Peyer's patch (tissue), 4 donors: ENCODE results near the gene FGR. TPM values are rescaled to one million over a fixed set of nuclear protein-coding genes. Genes with fewer than 3 reads are reported as not detected.

Source experiments
- DNase-seq, 3 donors: peaks; one replicate each; pipeline ENCODE4 v3.0.0-alpha.2; 2017 to 2019
- H3K27ac ChIP-seq, 4 donors: fragments of 200-600 bp; sonication (generic); one replicate each; pipeline ENCODE4 v1.5.1; 2016 to 2019
- H3K27me3 ChIP-seq, 2 donors: fragments of 200-600 bp; sonication (generic); one replicate each; pipeline ENCODE4 v1.5.1; 2019
- H3K36me3 ChIP-seq, 3 donors: fragments of 200-600 bp; sonication (generic); one replicate each; pipeline ENCODE4 v1.5.1; 2016 to 2019
- H3K4me1 ChIP-seq, 4 donors: fragments of 200-600 bp; sonication (generic); one replicate each; pipeline ENCODE4 v1.5.1; 2016 to 2019
- H3K4me3 ChIP-seq, 4 donors: fragments of 200-600 bp; sonication (generic); 1 replicate in 3 of 4; 2 replicates in 1 of 4; pipeline ENCODE4 v1.5.1; 2016 to 2019; ENCODE audit warnings: mild to moderate bottlenecking in 1 of 4
- H3K9me3 ChIP-seq, 4 donors: fragments of 200-600 bp; sonication (generic); one replicate each; pipeline ENCODE4 v1.5.1; 2016 to 2019; ENCODE audit warnings: mild to moderate bottlenecking in 1 of 4
- POLR2A ChIP-seq, 2 donors: fragments of 450-650 bp; IDR thresholded peaks; one replicate each; pipeline ENCODE4 v1.5.1; 2017; ENCODE audit warnings: antibody characterized with exemption in 2 of 2, mild to moderate bottlenecking in 2 of 2, moderate library complexity in 2 of 2
- total RNA-seq, 4 donors: library from RNA; depleted of rRNA; stranded (reverse); fragments of >200 nt; gene quantifications; one replicate each; pipeline ENCODE4 v1.1.0, GENCODE V29; 2016
- TF ChIP-seq, protein P1 (sequence below), 6 experiments: fragments of 450-650 bp in 4 of 6; fragments of 200-600 bp in 2 of 6; sonication (generic) in 1 of 6; IDR thresholded peaks; one replicate each; pipeline ENCODE4 v1.5.1; 2017 to 2019; ENCODE audit warnings: antibody characterized with exemption in 6 of 6, mild to moderate bottlenecking in 3 of 6, moderate library complexity in 1 of 6

The FGR gene
- total RNA-seq, 4 donors from 2014 or later, result 1.1 to 38.8 (median 4.7) TPM

DNA sequence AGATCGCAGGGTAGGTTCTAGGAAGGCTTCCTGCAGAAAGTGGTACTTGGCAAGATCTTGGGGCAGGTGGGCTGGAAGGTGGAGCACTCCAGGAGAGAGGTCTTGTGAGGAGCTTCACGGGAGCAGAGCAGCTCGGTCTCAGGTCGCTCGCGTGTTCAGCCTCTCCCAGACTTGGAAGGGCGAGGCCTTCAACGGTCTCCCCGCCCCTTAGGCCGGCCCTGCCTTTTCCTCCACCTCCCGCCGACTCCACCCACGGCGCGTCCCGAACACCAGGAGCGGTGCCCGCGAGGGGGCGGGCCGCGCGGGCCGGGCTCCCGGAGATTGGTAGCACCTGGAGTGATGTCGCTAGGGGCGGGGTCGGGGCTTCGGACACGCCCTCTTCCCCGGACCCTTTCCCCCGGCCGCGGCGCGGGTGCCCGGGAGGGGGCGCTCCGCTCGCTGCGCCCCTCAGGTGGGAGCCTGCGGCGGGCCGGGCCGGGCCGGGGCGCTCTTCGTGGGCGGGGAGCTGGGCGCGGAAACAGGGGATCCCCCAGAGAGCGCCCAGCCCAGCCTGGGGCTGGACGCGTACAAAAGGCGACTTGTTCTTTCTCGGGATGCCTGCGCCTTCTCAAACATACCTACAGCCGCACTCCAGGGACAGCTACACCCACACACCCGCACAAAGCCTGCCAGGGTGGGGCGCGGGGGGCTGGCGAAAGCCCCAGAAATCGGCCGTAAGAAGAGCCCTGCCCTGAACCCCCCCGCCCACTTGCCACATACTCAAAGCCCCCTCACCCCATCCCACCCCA is 66.5 kb downstream of the FGR start:
- H3K4me1 ChIP-seq, result peaks cover 6 to 81% (median 12%) of the 10 kb centered on the region in 4 donors
- H3K9me3 ChIP-seq, result no peaks in the 10 kb centered on the region
- peak; percentile 26 to 67 for TF ChIP-seq POLR2A (IDR thresholded peaks at IDR 0.05)
- TF ChIP-seq, protein P1, sequence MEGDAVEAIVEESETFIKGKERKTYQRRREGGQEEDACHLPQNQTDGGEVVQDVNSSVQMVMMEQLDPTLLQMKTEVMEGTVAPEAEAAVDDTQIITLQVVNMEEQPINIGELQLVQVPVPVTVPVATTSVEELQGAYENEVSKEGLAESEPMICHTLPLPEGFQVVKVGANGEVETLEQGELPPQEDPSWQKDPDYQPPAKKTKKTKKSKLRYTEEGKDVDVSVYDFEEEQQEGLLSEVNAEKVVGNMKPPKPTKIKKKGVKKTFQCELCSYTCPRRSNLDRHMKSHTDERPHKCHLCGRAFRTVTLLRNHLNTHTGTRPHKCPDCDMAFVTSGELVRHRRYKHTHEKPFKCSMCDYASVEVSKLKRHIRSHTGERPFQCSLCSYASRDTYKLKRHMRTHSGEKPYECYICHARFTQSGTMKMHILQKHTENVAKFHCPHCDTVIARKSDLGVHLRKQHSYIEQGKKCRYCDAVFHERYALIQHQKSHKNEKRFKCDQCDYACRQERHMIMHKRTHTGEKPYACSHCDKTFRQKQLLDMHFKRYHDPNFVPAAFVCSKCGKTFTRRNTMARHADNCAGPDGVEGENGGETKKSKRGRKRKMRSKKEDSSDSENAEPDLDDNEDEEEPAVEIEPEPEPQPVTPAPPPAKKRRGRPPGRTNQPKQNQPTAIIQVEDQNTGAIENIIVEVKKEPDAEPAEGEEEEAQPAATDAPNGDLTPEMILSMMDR (IDR thresholded peaks at IDR 0.05), result peak; percentile 78 to 91 (median 82)
- DNase-seq, result peak; percentile 95 to 99 (median 98)
- no peaks in the 10 kb centered on the region for H3K36me3 ChIP-seq
- H3K27ac ChIP-seq, result peak overlapping the region; percentile 63 to 70 (median 69)
- H3K27me3 ChIP-seq, result no peaks in the 10 kb centered on the region
- H3K4me3 ChIP-seq, result peak overlapping the region; percentile 33 to 44 (median 38)

DNA sequence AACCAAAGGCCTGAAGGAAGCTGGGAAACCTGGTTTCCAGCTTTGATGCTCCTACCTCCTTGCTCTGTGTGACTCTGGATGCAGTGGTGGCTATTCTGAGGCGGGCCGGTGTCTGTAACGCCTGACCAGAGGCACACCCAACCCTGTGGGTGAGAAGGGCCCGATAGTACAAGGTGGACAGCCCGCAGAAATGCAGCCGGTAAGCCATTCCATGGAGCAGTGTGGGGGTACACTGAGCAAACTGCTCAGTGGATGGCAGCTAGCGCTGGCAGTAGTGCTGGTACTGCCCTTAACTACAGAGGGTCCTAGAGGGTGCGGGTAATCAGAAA is 67.0 kb downstream of the FGR start:
- peak overlapping the region in 2 of 4 donors; percentile 32 to 70 for H3K27ac ChIP-seq
- H3K4me1 ChIP-seq, result peaks cover 6 to 81% (median 12%) of the 10 kb centered on the region in 4 donors
- TF ChIP-seq, protein P1 (IDR thresholded peaks at IDR 0.05), result no peak
- no peak for TF ChIP-seq POLR2A (IDR thresholded peaks at IDR 0.05)
- H3K36me3 ChIP-seq, result no peaks in the 10 kb centered on the region
- H3K9me3 ChIP-seq, result no peaks in the 10 kb centered on the region
- H3K27me3 ChIP-seq, result no peaks in the 10 kb centered on the region
- peak overlapping the region; percentile 33 to 44 (median 38) for H3K4me3 ChIP-seq
- DNase-seq, result no peak

DNA sequence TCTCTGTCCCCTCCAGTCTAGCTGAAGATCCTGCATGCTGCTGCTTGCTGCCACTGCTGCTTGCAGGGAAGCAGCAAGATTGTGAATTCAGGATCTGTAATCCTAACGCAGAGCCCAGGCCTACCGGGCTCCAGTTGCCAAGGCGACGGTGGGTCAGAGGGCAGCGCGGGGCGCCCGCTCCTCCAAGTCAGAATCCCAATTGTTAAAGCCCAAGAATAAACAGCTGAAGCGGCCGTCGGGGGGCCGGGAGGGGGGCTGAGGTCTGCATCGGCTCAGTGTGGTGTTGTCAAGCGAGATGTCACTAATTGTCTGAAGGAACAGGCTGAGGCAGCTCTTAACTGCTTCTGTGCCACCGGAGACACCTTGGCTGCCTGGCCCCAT is 67.8 kb downstream of the FGR start:
- Histone ChIP-seq H3K4me3 (no peak overlapping the region), H3K27me3 (no peaks in the 10 kb centered on the region), H3K9me3 (no peaks in the 10 kb centered on the region), H3K4me1 (peaks cover 6 to 81% (median 12%) of the 10 kb centered on the region in 4 donors), H3K36me3 (no peaks in the 10 kb centered on the region), H3K27ac (peak overlapping the region in 3 of 4 donors; percentile 27 to 70 (median 32))
- no peak for DNase-seq
- no peak for TF ChIP-seq POLR2A (IDR thresholded peaks at IDR 0.05)
- TF ChIP-seq, protein P1 (IDR thresholded peaks at IDR 0.05), result no peak

DNA sequence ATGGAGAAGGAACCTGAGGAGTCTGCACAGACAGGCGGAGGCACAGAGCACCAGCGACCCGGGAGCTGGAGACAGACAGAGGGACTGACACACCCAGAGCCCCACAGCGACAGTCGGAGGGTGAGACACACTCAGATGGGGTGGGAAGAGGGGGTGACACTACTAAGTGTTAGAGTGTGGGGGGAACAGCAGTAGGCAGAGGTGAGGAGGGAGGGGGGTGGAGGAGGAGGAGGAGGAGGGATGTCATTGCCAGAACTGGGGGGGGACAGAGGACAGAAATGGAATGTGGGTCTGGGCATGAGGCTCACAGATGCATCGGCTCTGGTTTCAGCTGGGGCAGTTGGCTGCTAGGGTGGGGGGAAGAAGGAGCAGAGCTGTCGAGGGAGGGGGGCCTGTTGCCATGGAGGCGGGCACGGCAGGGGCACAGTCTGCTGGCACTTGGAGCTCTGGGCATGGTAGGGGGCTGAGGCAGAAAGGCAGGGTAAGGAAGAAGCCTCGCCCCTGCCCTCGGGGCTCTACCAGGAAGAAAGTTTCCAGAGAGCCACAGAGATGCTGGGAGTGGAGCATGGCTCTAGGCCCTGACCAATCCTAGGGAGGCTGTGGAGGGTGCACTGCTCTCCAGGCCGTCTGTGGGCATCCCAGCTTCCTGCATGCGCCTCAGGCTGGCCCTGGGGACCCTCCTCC is 68.4 kb downstream of the FGR start:
- Histone ChIP-seq H3K27me3 (no peaks in the 10 kb centered on the region), H3K4me1 (peaks cover 6 to 81% (median 12%) of the 10 kb centered on the region in 4 donors), H3K36me3 (no peaks in the 10 kb centered on the region), H3K27ac (peak overlapping the region in 2 of 4 donors; percentile 27 to 32), H3K9me3 (no peaks in the 10 kb centered on the region), H3K4me3 (no peak overlapping the region)
- no peak for DNase-seq
- TF ChIP-seq, protein P1 (IDR thresholded peaks at IDR 0.05), result no peak
- TF ChIP-seq POLR2A (IDR thresholded peaks at IDR 0.05), result no peak

GRCh38 chr1:27564710-27565649 is 70.0 kb downstream of the FGR start:
- Histone ChIP-seq H3K36me3 (no peaks in the 10 kb centered on the region), H3K27ac (peak overlapping the region; percentile 42 to 84 (median 64)), H3K27me3 (no peaks in the 10 kb centered on the region), H3K4me3 (no peak overlapping the region), H3K9me3 (no peaks in the 10 kb centered on the region), H3K4me1 (peaks cover 6 to 79% (median 12%) of the 10 kb centered on the region in 4 donors)
- TF ChIP-seq, protein P1 (IDR thresholded peaks at IDR 0.05), result no peak
- TF ChIP-seq POLR2A (IDR thresholded peaks at IDR 0.05), result no peak
- DNase-seq, result no peak
